Frontal cortex (tissue), 4 donors: ENCODE results near the gene EML4. TPM values are rescaled to one million over a fixed set of nuclear protein-coding genes. Genes with fewer than 3 reads are reported as not detected.

Experiments
- DNase-seq, 2 donors: peaks; one replicate each; pipeline ENCODE4 v3.0.0; 2012; ENCODE audit warnings: low spot score in 2 of 2
- FAIRE-seq: peaks from 2 replicates; lab custom pipeline; 2012; peaks lifted over from hg19 to GRCh38; lab: Jason Lieb, UNC
- total RNA-seq: library from RNA; depleted of rRNA; stranded (reverse); fragments of >200 nt; gene quantifications from one replicate; pipeline ENCODE4 v1.2.3, GENCODE V29; 2014
- donor health status: control.
- donor health status: control.
- donor health status: control.

Gene EML4
- total RNA-seq, 1 donor from 2014 or later = 33.8 TPM

DNA sequence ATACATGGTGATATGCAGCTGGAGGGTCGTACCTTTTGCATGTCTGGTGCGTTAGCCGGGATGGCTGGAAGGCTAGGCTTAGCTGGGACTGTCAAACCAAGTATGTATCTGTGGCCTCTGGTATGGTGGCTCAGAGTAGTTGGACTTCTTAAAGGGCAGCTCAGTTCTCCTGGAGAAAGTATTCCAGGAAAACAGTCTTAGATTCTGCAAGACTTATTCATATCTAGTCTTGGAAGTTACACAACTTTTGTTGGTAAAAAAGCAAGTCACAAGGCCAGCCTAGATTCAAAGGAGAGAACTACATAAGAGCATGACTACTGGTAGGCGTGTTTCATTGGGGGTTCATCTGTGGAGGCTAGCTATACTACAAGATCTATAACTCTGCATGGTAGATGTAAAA is 45.5 kb downstream of the EML4 start:
- FAIRE-seq (no peak), DNase-seq (no peak)

DNA sequence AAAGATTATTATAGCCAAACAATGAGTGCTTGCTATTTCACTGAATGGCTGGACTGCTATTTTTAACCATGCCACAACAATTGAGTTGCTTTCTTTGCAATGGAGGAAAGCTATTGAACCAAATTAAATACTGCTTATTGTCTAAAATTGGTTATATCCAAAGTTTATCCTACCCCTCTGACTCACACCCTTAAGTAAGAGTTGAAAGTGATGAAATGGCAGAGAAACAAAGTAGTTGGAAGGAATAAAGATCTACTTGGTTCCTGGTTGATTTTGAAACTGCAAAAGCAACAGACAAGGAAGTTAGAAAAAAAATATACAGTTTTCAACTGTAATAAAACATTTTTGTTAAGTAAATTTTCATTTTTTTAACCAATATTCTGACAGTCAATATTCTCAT is 47.5 kb downstream of the EML4 start:
- DNase-seq (no peak), FAIRE-seq (no peak)

DNA sequence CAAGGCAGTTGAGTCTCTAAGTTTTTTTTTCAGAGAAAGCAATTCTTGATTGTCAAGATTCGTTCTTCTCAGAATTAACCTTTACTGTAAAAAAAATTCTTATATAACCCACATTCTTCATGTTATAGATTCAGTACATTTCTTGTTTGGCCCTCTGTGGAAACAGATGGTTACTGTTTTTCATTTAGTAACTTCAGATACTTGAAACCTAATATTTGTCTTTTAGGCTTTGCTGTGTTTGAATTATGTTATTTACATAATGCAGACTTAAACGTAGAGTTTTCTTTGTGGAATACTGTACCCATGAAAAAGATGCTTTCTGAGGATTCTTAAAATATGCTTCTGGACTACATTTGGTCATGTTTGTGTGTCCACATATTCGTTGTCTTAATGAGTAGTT is 48.2 kb downstream of the EML4 start:
- FAIRE-seq = no peak
- no peak for DNase-seq

DNA sequence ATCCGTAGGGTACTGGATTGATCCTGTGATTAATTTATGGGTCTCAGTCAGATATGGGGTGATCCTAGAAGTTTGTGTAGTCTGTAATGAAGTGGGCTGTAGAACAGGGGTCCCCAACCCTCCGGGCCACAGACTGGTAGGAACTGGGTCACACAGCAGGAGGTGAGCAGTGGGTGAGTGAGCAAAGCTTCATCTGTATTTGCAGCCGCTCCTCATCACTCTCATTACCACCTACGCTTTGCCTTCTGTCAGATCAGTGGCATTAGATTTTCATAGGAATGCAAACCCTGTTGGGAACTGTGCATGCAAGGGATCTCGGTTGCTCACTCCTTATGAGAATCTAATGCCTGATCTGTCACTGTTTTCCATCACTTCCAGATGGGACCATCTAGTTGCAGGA is 48.8 kb downstream of the EML4 start:
- FAIRE-seq = no peak
- DNase-seq = no peak

GRCh38 chr2:42218712-42219111 is 49.6 kb downstream of the EML4 start:
- DNase-seq (no peak), FAIRE-seq (no peak)

GRCh38 chr2:42219160-42219559 is 50.0 kb downstream of the EML4 start:
- DNase-seq (no peak), FAIRE-seq (no peak)

- FAIRE-seq (no peak), DNase-seq (no peak)
Measured at GRCh38 chr2:42220566-42220965, 51.4 kb downstream of the EML4 start.

DNA sequence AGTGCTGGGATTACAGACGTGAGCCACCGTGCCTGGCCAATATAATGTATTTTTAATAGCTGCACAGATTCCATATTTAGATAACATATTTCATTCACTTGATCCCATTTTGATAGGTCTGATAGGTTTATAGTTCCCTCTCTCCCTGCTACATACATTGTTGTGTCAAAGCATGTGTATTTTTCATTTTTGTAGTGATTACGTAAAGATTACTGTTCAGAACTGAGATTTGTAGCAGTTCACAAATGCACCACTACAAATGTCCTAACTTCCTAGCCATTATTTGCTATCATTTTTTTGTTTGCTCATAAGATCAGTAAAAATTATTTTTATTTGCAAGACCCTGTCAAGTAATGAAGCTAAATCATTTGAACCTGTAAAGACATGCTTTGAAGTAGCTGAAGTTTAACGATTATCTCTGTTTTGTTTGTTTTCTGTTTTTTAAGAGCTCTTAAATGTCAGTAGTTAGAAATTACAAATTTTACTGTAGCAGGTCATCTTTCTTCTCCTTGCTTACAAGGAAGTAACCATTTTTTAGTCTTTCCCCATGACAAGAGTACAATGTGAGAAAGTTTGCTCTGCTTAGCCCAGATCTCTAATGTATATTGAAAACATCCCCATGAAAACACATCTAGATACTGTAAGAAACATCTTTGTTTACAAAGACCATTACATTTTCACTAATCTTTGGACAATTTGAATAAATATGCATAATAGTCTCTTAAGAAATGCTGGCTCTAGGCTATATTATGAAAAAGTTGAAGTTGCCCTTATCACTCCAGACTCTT is 54.1 kb downstream of the EML4 start:
- DNase-seq (no peak), FAIRE-seq (no peak)

GRCh38 chr2:42223855-42224268 is 54.7 kb downstream of the EML4 start:
- DNase-seq (no peak), FAIRE-seq (no peak)

DNA sequence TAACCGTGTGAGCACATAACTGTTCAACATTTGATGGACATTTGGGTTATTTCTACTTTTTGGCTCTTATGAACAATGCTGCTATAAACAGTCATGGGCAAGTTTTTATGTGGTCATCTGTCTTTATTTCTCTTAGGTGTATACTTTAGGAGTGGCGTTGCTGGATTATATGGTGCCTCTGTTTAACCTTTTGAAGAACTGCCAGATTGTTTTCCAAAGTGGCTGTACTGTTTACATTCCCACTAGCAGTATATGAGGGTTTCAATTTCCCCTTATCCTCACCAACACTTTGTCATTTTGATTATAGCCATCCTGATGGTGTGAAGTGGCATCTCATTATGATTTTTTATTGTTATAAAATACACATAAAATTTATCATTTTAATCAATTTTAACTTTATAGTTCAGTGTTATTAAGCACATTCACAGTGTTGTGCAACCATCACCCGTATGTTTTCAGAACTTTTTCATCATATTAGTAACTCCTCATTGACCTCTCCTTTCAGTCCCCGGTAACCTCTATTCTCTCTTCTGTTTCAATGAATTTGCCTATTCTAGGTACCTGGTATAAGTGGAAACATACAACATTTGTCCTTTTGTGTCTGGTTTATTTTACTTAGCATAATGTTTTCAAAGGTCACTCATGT is 55.4 kb downstream of the EML4 start:
- DNase-seq = no peak
- FAIRE-seq = no peak

- DNase-seq = no peak
- FAIRE-seq = no peak
Measured at GRCh38 chr2:42225573-42225972, 56.4 kb downstream of the EML4 start.

- FAIRE-seq = no peak
- no peak for DNase-seq
Measured at GRCh38 chr2:42227491-42227890, 58.3 kb downstream of the EML4 start.

- FAIRE-seq (no peak), DNase-seq (no peak)
Measured at GRCh38 chr2:42228101-42228500, 58.9 kb downstream of the EML4 start.

GRCh38 chr2:42229949-42230348 is 60.8 kb downstream of the EML4 start:
- no peak for FAIRE-seq

DNA sequence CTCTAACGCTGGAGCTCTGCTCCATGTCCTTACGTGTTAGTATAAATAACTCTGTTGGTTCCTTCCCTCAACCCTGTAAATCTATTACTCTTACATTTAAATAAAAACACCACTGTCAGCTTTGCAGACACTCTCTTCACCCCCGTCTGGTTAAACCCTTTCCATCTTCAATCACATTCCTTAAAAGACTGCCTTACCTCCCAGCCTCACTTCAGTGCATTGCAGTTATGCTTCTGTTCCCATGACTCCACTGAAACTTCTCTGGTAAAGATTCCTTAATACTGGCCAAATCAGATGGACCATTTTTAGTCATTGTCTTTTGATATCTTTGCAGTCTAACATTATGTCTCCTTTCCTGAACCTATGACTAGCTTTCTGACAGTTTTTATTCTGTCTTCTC is 61.7 kb downstream of the EML4 start:
- no peak for FAIRE-seq

More at GRCh38 chr2:42229949-42230348, 60.8 kb downstream of the EML4 start:
- no peak for DNase-seq

DNA sequence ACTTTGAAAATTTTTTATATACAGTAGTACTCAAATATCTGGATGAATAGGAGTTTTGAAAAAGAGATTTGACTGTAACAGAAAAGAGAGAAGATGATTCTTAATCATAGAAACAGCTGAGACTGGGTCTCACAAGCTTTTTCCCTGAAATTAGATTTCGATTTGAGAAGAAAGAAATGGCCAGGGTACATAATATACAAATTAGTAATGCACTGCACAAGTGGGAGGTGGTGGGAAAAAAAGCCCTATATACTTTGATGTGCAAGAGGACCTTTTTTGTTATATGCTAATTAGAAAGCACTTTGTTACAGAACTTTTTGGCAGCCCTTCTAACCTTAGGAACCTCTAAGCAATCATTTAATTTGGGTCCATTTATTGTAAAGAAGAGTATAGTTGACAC is 62.9 kb downstream of the EML4 start:
- DNase-seq = no peak
- FAIRE-seq = no peak

More for the DNA sequence above, 61.7 kb downstream of the EML4 start:
- no peak for DNase-seq

GRCh38 chr2:42233976-42234441 is 64.9 kb downstream of the EML4 start:
- DNase-seq = no peak
- FAIRE-seq = no peak

DNA sequence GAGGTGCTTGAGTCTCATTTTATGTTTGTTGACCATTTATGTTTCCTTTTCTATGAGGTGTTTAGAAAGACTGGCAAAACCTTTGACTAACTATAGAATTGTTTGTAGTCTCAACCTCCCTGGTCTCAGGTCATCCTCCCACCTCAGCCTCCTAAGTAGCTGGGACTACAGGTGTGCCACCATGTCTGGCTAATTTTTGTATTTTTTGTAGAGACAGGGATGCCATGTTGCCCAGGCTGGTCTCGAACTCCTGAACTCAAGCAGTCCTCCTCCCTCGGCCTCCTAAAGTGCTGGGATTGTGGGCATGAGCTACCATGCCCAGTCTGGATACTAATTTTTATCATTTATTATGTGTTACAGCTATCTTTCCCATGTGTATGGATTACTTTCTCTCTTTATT is 67.8 kb downstream of the EML4 start:
- no peak for DNase-seq
- FAIRE-seq = no peak

DNA sequence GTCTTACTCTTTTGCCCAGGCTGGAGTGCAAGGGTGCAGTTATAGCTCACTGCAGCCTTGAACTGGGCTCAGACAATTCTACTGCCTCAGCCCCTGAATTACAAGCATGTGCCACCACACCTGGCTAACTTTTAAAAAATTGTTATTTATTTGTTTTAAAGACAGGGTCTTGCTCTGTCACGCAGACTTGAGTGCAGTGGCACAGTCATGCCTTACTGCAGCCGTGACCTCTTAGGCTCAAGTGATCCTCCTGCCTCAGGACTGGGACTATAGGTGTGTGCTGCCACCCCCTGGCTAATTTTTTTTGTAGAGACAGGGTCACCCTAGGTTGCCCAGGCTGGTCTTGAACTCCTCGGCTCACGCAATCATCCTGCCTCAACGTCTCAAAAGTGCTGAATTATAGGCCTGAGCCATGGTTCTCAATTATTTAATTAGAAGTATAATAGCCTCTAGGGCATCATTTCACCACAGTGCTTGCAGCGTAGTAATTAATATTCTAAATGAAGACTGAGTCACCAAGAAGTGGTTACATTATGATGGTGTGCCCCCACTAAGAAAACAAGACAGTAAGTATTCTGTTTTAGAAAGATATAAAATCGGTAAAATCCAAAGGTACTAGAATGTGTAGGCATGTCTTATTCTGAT is 69.6 kb downstream of the EML4 start:
- DNase-seq = no peak
- FAIRE-seq = no peak

GRCh38 chr2:42239289-42239661 is 70.1 kb downstream of the EML4 start:
- DNase-seq (no peak), FAIRE-seq (no peak)

DNA sequence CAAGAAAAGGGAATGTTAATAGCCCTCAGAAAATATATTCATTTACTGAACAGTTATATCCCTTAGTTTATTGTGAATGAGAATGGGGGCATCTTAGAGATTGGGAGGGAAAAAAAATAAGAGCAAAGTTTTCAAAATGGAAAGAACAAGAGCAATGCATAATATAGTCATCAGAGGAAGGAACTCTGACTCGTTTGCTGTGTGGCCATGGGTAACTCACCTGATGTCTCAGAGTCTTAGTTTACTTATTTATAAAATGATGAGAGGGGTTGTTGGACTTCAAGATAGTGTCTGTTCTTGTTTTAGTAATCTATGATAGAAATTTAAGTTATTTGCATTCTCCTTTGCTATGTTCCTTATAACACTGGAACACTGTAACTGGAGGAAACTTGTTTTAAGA is 70.7 kb downstream of the EML4 start:
- DNase-seq = no peak
- no peak for FAIRE-seq
